Neural progenitor cell (in vitro differentiated cells): ENCODE measurements around the gene ST6GAL2.

ENCODE experiments used
- EZH2 ChIP-seq: fragments of 200-600 bp; sonication (generic); IDR thresholded peaks from 2 replicates; pipeline ENCODE4 v1.6.1; 2017; ENCODE audit warnings: antibody characterized with exemption, mild to moderate bottlenecking, moderate library complexity
- EZH2phosphoT487 ChIP-seq: fragments of 200-600 bp; sonication (generic); IDR thresholded peaks from 2 replicates; pipeline ENCODE4 v1.6.1; 2017; ENCODE audit warnings: antibody characterized with exemption
- TF ChIP-seq, protein P1 (sequence below): fragments of 200-600 bp; sonication (generic); IDR thresholded peaks from 2 replicates; pipeline ENCODE4 v1.5.1; 2017; ENCODE audit warnings: antibody characterized with exemption, mild to moderate bottlenecking

DNA sequence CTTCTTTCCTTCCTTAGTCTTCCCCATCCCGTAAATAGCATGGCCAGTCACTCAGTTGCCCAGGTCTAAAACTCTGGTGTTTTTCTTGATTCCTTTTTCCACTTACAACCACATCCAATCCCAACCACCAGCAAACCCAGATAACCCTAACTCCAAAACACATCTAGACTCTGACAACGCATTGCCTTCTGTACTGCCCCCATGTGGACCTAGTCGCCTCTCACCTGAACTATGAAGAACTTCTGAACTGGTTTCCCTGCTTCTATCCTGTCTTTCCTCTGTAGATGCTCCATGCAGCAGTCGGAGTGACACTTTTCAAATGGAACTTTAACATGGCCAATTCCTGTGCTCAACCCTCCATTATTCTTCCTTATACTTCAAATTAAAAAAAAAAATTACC, 26.5 kb downstream of the ST6GAL2 start:
- TF ChIP-seq, protein P1, sequence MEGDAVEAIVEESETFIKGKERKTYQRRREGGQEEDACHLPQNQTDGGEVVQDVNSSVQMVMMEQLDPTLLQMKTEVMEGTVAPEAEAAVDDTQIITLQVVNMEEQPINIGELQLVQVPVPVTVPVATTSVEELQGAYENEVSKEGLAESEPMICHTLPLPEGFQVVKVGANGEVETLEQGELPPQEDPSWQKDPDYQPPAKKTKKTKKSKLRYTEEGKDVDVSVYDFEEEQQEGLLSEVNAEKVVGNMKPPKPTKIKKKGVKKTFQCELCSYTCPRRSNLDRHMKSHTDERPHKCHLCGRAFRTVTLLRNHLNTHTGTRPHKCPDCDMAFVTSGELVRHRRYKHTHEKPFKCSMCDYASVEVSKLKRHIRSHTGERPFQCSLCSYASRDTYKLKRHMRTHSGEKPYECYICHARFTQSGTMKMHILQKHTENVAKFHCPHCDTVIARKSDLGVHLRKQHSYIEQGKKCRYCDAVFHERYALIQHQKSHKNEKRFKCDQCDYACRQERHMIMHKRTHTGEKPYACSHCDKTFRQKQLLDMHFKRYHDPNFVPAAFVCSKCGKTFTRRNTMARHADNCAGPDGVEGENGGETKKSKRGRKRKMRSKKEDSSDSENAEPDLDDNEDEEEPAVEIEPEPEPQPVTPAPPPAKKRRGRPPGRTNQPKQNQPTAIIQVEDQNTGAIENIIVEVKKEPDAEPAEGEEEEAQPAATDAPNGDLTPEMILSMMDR = no peak
- no peak for TF ChIP-seq EZH2
- TF ChIP-seq EZH2phosphoT487 = no peak
